HepG2 (cell line): Measurements from ENCODE around the gene ZMYND8. TPM values are rescaled to one million over a fixed set of nuclear protein-coding genes. Genes with fewer than 3 reads are reported as not detected.
A peak's percentile ranks its signal among the peaks of the same experiment; 100 is the strongest.

Experiments used
- ARID4A ChIP-seq: sonication (generic); formaldehyde crosslinking; IDR thresholded peaks from 2 replicates; pipeline ENCODE4 v1.5.0; 2020; ENCODE audit warnings: mild to moderate bottlenecking, missing genetic modification reagents, borderline replicate concordance
- HNF1B ChIP-seq: sonication (generic); formaldehyde crosslinking; IDR thresholded peaks from 2 replicates; pipeline ENCODE4 v1.5.1; 2020; ENCODE audit warnings: mild to moderate bottlenecking, moderate library complexity, missing genetic modification reagents
- HNRNPL ChIP-seq: fragments of 200-400 bp; formaldehyde crosslinking; IDR thresholded peaks from 2 replicates; pipeline ENCODE4 v1.6.1; 2017; ENCODE audit warnings: mild to moderate bottlenecking, low read depth, low read length
- JDP2 ChIP-seq: sonication (generic); formaldehyde crosslinking; IDR thresholded peaks from 2 replicates; pipeline ENCODE4 v1.8.1; 2022; ENCODE audit warnings: missing genetic modification reagents, borderline replicate concordance
- NKX3-1 ChIP-seq: sonication (generic); formaldehyde crosslinking; IDR thresholded peaks from 2 replicates; pipeline ENCODE4 v1.5.0; 2020; ENCODE audit warnings: missing genetic modification reagents
- REL ChIP-seq: sonication (generic); formaldehyde crosslinking; conservative IDR thresholded peaks from 2 replicates; pipeline ENCODE4 v1.8.0; 2022; ENCODE audit warnings: mild to moderate bottlenecking, missing genetic modification reagents, moderate library complexity
- STAT6 ChIP-seq: sonication (generic); formaldehyde crosslinking; IDR thresholded peaks from 2 replicates; pipeline ENCODE4 v1.4.0; 2020; ENCODE audit warnings: missing genetic modification reagents, mild to moderate bottlenecking, borderline replicate concordance
- ZBTB38 ChIP-seq: sonication (generic); formaldehyde crosslinking; IDR thresholded peaks from 2 replicates; pipeline ENCODE4 v1.5.1; 2020; ENCODE audit warnings: mild to moderate bottlenecking, missing genetic modification reagents
- ZFAT ChIP-seq: sonication (generic); formaldehyde crosslinking; conservative IDR thresholded peaks from 2 replicates; pipeline ENCODE4 v1.8.1; 2023; ENCODE audit warnings: missing genetic modification reagents, inconsistent platforms
- ZNF253 ChIP-seq: sonication (generic); formaldehyde crosslinking; IDR thresholded peaks from 2 replicates; pipeline ENCODE4 v1.8.0; 2022; ENCODE audit warnings: mild to moderate bottlenecking, missing genetic modification reagents, borderline replicate concordance
- ZNF75D ChIP-seq: sonication (generic); formaldehyde crosslinking; IDR thresholded peaks from 2 replicates; pipeline ENCODE4 v1.8.1; 2023; ENCODE audit warnings: missing genetic modification reagents, mild to moderate bottlenecking, borderline replicate concordance
- ZSCAN5A ChIP-seq: sonication (generic); formaldehyde crosslinking; IDR thresholded peaks from 2 replicates; pipeline ENCODE4 v1.8.0; 2022; ENCODE audit warnings: mild to moderate bottlenecking, missing genetic modification reagents, borderline replicate concordance
- polyA plus RNA-seq, 8 experiments: library from polyadenylated mRNA; depleted of rRNA in 3 of 8; stranded (reverse) in 7 of 8; unstranded in 1 of 8; fragments of >200 nt; fragmentation: Illumina TruSeq in 4 of 8; extraction: Trizol in 4 of 8; gene quantifications; 2 replicates each; pipeline versions ENCODE4 v1.2.1 to v1.2.3, GENCODE V29; 2011 to 2016; ENCODE audit warnings: low read depth in 4 of 8, missing spikeins in 1 of 8, mixed read lengths in 1 of 8; ENCODE audit not compliant: insufficient read depth in 1 of 8
- total RNA-seq, 5 experiments: library from RNA; depleted of rRNA; stranded (reverse); fragments of >200 nt; fragmentation: Illumina TruSeq; extraction: Trizol; gene quantifications; 2 replicates each; pipeline ENCODE4 v1.2.3, GENCODE V29; 2016; ENCODE audit warnings: low read depth in 1 of 5
- TF ChIP-seq, protein P1 (sequence below): sonication (generic); formaldehyde crosslinking; IDR thresholded peaks from 2 replicates; pipeline ENCODE4 v1.8.0; 2022; ENCODE audit warnings: missing genetic modification reagents, mild to moderate bottlenecking, moderate library complexity, borderline replicate concordance

ZMYND8 gene
- total and polyA plus RNA-seq, 2 of the 13 experiments (the other 11 are each of a cell fraction or from before 2014, with no cell fraction given) = 53.9 to 84.7 TPM

DNA sequence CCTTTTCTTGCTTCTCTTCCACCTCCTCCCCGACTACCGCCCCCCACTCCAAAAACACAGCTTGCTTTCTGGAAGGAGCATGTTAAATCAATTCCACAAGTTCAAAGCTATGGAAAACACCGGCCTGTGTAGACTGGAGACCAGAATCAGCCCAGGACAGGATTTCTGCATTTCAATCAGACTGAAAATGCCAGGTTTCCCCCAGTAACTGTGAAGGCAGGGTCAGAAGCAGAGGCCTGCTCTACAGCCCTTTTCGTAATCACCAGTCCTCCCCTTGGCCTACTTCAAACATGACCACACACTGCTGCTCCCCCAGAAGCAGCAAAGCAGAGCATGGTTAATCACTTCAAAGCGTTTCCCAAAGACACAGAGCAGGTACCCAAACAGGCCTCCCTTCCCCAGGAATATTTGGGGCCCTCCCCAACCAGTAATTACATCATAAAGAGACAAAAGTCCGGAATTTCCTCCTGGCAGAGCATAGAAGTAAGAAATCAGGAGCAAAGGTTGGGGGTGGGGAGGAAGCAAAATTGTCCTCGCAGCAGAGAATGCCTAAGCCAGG, 38.4 kb downstream of the ZMYND8 start (continued):
- TF ChIP-seq ARID4A (peak; percentile 59; the same call in 1 of the 2 replicates), NKX3-1 (CRISPR knock-in tag) (peak; percentile 52; the same call in 1 of the 2 replicates), ZNF75D (CRISPR knock-in tag) (no peak), STAT6 (CRISPR knock-in tag) (peak; percentile 96), HNRNPL (no peak), ZSCAN5A (CRISPR knock-in tag) (no peak), HNF1B (CRISPR knock-in tag) (peak; percentile 88), ZFAT (CRISPR knock-in tag) (no peak), REL (CRISPR knock-in tag) (peak; percentile 84; the same call in 1 of the 2 replicates), JDP2 (CRISPR knock-in tag) (peak; percentile 53; the same call in 1 of the 2 replicates), ZBTB38 (0 out of 2 replicates have a peak, but pooled peaks have one; percentile 48), ZNF253 (CRISPR knock-in tag) (no peak)
- TF ChIP-seq, protein P1, sequence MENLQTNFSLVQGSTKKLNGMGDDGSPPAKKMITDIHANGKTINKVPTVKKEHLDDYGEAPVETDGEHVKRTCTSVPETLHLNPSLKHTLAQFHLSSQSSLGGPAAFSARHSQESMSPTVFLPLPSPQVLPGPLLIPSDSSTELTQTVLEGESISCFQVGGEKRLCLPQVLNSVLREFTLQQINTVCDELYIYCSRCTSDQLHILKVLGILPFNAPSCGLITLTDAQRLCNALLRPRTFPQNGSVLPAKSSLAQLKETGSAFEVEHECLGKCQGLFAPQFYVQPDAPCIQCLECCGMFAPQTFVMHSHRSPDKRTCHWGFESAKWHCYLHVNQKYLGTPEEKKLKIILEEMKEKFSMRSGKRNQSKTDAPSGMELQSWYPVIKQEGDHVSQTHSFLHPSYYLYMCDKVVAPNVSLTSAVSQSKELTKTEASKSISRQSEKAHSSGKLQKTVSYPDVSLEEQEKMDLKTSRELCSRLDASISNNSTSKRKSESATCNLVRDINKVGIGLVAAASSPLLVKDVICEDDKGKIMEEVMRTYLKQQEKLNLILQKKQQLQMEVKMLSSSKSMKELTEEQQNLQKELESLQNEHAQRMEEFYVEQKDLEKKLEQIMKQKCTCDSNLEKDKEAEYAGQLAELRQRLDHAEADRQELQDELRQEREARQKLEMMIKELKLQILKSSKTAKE = peak; percentile 96
